GM18502 (cell line): ENCODE data around the gene CSNK1G1.

Source experiments
- ATAC-seq: cut with Tn5 transposase; IDR thresholded peaks from one replicate; pipeline ENCODE4 v1.9.1; 2021; ENCODE audit warnings: mild to moderate bottlenecking; ENCODE audit not compliant: unreplicated experiment, poor library complexity

CSNK1G1 gene

DNA sequence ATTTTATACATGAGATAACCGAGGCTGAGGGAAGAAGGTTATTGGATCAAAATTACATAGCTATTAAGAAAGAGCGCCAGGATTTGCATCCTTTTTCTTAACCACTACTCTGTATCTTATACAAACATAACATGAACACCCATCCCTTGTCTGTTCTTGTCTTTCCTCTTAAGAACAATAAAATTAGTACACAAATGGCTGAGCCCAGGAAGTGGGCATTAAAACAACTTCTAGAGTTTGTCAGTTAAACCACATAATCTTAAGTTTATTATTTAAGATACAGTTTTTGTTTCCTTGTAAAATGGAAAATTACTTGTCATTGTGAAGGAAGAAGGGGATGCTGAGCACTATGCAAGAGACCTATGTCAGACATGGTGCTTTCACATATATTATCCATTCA lies 144.3 kb downstream of the CSNK1G1 start:
- ATAC-seq = no peak

DNA sequence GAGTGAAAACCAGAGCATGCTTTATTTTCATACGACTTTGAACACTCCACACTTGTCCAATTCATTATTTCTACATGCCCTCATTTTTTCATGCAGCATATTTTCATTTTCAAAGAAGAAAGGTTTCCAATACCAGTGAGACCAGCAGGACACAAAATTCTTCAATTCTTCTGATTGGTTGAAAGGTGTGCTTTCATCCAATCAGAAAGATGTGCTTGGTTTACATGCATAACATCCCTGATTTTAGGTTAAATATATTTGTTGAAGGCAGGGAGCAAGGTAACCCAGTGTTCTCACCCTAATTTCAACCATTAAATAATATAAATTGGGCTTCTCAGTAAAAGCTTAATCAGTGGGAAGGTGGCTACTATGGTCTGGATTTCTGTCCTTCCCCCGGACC lies 145.6 kb downstream of the CSNK1G1 start:
- no peak for ATAC-seq

DNA sequence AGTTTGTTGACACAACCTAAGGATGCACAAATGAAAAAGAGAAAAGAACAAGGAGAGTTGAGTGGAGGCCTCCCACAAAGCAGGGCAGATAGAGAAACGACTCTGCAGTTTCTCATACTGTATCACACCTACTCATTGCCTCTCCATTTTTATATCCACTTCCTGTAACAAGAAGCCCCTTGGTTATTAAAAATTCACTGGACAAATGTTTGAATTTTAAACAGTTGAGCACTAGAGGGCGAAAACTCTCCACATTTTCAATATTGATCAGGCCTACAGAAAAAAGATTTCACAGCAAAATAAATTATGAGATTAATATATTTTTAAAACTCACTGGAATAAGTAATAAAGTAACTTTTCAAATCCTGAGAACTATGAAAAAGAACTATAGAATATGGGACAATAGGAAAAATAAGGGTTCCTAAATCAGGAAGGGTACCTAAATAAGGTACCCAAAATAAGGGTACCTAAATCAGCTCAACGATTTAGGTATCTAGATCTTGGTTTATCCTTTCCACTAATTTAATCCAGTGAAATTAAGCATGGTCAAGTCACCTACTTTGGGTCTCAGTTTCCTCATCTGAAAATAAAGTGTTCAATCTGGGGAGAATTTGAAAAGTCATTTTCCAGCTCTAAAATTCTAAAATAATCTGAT lies 146.2 kb downstream of the CSNK1G1 start:
- ATAC-seq = no peak

DNA sequence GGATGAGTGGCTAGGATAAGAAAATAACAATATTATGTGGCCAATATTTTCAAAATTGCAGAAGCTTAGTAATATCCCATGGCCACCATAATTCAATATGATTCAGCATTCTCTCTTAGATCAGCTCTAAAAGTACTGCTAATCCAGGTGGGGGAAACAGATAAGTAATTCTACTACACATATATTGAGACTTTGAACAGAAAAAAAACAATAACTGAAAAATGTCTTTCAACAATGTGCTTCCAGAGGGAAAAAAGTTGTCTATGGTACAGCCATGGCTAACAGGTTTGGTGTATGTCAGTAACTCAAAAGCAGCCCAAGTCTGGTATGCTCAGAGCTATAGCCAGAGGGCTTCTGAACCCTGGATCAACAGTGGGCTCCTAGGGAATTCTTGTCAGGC lies 150.8 kb downstream of the CSNK1G1 start:
- no peak for ATAC-seq

DNA sequence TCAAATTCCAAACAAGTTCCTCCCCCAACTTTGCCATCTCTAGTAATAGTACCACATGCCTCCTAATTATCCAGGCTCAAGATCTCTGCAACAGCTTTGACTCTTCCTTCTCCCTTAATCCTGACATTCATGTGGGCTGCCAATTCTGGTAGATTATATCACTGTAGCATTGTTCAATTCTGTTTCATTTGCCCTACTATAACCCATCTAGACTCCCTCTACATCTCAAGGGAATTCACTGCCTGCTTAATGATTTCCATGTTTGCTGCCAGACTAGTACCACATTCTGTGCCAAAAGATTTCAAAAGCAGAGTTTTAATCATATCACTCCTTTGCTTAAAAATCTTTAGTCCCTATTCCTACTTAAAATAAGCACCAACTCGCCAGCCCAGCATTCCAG lies 158.5 kb downstream of the CSNK1G1 start:
- ATAC-seq = no peak

DNA sequence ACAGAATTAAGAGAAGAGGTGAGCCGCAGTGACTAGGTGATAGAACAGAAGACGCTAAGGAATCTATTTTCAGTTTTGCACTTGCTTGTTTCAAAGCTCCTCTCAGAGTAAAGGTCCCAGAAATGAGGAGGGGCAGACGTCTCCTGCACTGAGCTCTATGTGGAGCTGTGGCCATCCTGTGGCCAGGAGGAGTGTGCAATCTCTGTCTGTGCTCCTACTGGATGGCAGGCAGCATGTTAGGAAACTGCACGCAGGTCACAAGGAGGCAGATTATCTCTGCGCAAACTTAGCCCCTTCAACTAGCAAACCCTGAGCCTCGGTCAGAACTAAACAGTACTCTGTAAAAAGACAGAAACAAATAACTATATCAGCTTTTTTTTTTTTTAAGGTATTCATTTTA lies 162.0 kb downstream of the CSNK1G1 start:
- no peak for ATAC-seq

DNA sequence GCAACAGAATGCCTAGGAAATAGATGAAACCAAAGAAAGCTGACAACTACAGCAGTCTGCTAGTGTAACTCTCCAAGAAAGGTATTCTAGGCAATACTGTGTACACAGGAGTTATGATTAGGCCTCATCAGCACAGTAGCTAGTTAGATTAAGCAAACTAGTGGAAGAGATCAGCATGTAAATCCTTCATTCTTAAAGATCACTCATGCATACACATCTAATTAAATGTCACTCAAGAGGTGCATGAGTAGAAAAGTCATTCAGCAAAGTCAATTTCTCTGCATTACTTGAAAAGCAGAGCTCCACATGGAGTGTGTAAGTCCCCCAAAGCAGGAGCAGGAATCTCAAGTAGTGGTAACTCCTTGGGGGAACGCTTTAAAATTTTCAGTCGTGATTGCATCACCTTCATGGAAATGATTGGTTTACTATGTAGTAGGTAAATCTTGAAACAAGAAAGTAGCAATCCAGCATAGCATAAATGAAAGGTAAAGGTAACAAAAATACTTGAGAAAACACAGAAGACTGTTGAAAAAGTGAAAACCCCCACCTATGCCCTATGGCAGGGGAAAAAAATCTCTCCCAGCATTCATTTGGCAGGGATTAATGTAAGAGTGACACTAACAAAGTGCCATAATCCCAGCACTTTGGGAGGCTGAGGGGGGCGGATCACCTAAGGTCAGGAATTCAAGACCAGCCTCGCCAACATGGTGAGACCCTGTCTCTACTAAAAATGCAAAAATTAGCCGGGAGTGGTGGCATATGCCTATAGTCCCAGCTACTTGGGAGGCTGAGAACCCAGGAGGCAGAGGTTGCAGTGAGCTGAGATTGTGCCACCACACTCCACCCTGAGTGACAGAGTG lies 163.8 kb downstream of the CSNK1G1 start:
- ATAC-seq = no peak

DNA sequence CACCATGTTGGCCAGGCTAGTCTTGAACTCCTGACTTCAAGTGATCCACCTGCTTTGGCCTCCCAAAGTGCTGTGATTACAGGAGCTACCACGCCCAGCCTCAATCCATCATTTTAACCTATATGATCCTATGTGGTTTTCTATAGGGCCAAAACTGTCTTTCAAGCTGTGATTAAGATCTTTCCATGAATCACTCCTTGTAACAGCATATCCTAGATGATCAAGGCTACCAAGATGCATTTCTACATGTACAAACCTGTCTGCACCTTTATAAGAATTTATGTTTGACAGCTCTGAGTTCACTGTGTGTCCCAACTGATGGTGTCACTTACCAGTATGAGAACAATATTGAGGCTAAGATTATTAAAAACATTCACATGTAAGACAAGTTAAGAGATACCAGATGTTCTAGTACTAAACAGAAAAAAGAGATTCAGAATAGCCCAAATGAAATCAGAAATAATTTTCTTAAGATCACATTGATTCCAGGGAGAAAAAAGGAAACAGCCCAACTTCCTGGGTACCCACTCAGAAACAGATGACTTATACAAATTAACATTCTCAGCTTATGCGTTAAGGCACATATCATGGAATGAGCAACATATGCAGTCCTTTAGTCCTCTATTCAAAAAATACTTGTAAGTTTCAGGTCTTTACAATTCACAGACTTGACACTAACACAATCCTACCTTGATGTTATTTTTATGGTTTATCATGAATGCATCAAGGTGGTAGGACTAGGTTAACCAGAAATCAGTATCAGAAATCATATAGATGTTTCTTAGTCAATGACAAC lies 168.4 kb downstream of the CSNK1G1 start:
- ATAC-seq = no peak

DNA sequence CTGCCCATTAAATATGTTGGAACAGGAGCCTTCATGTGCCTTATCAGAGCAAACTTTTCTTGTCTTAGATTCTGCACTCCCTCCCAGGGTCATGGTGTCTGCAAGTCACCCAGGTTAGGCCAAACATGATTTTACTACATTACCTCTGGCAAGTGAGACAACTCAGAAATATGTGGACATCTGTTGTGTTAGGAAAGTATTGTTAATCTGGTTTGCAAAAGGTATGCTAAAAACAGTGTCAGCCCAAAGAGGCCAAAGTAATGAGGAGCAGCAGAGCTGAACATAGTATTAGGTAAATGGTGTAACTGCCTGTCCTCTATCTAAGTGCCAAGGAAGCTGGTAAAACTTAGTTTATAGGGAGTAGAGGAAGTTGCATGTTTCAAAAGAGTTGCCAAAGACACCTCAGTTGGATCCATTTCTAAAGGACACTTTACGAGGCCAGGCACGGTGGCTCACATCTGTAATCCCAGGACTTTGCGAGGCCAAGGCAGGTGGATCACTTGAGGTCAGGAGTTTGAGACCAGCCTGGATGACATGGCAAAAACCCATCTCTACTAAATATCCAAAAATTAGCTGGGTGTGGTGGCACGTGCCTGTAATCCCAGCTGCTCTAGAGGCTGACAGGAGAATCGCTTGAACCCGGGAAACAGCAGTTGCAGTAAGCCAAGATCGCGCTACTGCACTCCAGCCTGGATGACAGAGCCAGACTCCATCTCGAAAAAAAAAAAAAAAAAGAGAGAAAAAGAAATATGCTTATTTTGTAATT lies 170.6 kb downstream of the CSNK1G1 start:
- ATAC-seq = no peak

DNA sequence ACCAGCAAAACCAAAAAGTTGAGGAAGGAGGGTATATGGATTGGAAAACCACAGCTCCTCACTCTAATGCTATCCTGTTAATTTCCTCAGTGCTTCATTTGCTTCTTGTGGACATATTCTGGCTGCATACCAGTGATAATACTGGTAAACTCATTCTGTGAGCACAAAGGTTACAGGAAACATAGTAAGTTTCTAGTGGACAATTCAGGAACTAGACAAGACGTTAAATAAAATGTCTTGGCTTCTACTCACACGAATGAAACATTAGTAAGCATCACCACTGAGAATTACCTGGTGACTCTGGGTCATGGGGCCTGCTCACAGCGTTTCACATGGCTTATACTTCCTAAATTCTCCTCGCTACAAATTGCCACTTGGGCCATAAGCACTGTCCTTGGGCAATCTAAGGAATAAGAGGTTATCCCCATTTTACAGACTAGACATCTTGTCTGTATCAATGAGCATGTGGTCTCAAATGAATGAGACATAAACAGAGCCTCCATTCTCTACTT lies 173.1 kb downstream of the CSNK1G1 start:
- no peak for ATAC-seq

DNA sequence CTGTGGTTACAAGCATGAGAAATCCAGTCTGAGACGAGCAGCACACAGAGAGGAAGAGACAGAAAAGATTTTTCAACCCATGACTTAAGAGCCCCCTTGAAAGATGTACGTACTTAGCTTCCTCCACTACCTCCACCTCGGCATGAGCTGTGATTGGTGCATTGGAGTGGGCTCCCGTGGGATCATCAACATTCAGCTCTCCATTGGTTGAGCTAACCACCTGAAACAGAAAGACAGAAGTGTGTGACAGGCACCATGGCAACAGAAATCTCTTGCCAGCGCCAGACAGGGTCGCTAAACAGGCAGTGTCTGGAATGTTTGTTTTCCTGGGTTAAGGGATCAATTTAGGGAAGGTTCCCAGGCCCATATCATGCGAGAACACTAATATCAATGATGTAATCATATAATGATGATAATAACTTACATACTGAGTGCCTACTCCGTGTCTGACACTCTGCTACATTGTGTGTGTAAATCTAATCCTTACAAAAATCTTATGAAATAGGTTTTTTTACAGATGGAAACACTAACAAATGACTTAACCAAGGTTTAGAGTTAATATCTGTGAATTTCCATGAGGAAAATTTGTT lies 175.6 kb downstream of the CSNK1G1 start:
- peak; percentile 71 for ATAC-seq

DNA sequence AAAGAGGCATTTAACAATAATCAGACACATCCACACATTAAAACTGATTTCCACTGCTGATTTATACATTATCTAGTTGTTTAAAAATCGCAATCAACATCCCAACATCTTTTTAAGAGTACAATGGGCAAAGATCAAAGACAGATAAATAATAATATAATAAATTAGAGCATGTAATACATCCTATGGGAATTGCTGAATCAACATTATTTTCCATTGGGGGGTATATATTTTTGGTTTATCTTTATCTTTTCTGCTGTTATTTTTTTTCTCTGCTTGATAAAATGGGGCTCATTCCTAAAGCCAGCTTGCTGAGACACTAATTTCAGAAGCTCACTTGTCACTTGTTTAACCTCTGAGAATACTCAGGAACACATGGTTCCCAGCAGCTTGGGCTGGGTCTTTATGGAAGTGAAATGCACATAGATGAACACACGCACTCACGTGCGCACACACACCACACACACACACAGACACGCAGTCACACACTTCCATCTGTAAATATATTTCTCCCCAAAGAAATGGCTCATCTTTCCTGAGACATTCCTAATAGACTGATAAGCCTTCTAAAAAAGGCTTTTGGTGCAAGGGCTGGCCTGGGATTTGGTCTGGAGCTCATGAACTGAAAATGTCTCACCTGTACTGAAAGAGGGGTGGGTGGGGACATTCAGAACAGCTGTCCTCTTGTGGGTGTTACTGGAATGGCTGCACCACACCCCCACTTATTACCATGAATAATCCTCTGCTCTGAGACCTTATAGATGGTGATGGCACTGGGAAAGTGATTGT lies 189.7 kb downstream of the CSNK1G1 start:
- ATAC-seq = no peak

DNA sequence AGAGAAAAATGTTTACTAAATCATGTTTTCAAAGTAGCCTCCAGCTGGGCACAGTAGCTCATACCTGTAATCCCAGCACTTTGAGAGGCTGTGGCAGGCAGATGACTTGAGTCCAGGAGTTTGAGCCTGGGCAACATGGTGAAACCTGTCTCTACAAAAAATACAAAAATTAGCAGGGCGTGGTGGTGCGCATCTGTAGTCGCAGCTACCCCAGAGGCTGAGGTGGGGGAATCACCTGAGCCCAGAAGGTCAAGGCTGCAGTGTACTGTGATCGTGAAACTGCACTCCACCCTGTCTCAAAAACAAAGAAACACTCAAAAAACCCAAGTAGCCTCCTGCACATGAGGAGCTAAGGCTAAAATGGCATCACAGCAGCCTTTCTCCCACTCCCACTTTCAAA lies 191.5 kb downstream of the CSNK1G1 start:
- ATAC-seq = no peak

DNA sequence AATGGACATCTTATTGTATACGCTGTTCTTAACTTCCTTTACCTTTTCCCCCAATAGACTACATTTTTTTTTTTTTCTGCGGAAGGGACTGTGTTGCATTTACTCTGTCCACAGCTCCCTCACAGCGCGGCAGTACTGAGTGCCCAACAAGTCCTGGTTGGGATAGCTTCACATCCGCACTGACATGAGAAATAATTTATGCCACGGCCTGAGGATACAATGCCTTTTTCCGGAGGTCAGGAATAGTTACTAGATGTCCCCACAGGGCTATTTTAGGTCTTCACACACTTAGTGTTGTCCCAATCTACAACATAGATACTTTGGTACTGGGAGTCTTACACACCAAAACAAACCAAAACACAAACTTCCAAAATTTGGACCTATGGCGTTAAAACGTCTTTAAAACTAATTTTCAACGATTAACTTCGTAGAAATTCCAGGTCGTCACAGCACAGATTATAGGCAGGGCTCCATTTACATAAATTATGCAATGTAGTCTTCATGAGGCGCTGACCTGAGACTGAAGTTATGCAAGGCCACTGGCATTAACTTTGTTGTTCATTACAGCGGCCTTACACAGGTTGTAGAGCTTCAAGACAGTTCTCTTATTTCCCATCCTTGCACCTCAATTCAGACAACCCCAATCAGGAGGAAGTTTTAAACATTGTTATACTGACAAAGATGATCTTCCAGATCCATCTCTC lies 192.2 kb downstream of the CSNK1G1 start:
- peak; percentile 14 for ATAC-seq

DNA sequence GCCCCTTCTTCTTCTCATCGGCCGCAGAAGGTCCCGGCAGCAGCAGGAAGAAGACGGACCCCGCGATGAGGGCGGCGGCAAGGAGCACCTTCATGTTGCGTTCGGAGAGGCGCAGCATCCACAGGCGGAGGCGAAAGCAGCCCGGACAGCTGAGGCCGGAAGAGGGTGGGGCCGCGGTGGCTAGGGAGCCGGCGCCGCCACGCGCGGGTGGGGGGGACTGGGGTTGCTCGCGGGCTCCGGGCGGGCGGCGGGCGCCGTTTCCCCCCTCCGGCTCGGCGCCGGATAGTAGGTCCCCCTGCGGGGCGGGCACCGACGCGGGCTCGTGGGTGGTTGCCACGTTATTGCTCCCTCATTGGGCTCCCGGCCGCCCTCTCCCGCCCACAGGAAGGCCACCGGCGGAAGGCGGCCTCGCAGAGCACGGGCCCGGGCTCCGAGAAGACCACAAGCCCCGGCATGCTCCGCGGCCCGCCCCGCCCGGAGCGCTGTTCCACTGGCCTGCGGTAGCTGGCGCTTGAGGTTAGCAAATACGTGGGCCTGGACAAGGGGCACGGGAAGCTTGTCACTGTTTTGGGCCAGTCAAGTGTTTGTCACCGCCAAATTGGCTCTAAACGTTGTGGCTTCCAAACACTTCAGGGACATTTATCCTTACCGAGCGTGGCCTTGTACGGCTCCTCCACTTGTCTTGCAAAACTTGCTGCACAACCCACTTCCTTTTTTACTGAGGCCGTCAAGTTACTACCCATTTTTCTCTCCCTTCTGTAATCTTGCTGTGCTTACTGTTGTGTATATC lies 192.9 kb downstream of the CSNK1G1 start, which contains the start of gene PPIB:
TSS of gene PPIB (minus strand) at position 154 of the 790 bp plus-strand sequence. CDS start at position 118, 36 bp downstream.
- ATAC-seq = peak; percentile 88

DNA sequence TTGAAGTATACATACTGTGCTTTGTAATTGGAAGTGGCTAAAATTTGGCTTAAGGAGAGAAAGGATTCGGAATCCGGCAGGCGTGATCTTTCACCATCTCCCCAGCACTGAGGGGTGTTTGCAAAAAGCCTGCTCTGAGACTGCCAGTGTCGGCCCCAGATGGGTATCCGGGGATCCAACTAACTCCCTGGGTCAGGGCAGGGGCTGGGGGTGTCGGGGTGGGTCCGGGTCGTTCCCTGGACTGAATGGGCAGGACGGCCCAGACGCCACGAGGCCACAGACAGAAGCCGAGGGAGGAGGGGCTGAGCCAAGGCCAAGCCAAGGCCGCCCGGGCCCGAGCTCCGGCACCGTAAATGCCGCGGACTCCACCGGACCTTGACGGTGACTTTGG lies 193.5 kb downstream of the CSNK1G1 start:
- peak; percentile 21 for ATAC-seq

DNA sequence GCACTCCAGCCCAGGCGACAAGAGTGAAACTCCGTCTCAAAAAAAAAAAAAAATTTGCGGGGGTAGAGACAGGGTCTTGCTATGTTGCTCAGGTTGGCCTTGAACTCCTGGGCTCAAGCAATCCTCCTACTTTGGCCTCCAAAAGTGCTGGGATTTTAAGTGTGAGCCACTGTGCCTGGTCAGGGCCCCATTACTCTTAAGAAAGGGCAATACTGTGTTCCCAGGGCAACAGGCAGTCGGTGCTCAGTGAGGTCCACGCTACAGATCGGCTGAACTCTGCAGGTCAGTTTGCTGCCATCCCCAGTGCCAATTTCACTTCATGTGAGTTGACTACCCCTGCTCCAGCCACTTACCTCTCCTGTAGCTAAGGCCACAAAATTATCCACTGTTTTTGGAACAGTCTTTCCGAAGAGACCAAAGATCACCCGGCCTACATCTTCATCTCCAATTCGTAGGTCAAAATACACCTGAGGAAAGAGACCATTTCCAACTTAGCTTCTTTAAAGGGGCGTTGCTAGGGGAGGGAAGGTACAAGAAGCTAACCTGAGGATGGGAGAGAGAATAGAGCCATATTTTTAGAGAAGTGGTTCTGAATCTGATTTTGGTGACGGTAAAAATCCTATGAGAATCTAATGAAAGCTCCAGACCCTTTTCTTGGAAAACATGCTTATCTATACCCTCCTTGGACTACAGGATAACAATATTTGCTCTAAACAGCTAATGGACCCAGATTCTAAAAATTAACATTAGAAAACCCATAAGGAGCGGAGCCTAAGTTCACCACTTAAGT lies 194.1 kb downstream of the CSNK1G1 start:
- no peak for ATAC-seq
